ENCODE data around the gene UBALD1. TPM values are rescaled to one million over a fixed set of nuclear protein-coding genes. Genes with fewer than 3 reads are reported as not detected.

UBALD1 gene
- total RNA-seq, 3 donors from 2014 or later (not counting 1 experiment from before 2014, with no cell fraction given) = 40.8 to 54.4 (median 53.6) TPM

DNA sequence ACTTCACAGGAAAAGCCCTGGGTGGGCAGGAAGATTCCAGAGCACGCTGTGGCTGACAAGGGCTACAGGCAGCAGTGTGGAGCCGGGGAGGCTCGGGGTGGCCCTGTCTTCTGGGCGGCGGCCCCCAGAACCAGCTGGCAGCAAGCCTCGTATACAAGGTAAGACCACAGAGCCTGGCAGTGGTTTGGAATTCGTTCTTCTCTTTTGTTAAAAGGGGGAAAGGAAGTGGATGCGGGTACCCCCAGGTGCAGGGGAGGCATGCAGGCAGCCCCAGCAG lies 6.0 kb downstream of the UBALD1 start:
- Histone ChIP-seq H3K36me3 (ENCODE audit: control insufficient read depth, insufficient read depth, low read length) (peaks cover 8% of the 10 kb centered on the region), H3K9me3 (ENCODE audit: control insufficient read depth, insufficient read depth, low read length) (no peaks in the 10 kb centered on the region), H3K27me3 (ENCODE audit: control insufficient read depth, insufficient read depth, low read length) (no peaks in the 10 kb centered on the region), H3K4me3 (ENCODE audit: low read length) (no peak overlapping the region), H3K27ac (ENCODE audit: low read length) (no peak overlapping the region), H3K4me1 (ENCODE audit: control insufficient read depth, insufficient read depth, low read length) (peaks cover 15% of the 10 kb centered on the region)
- 79% methylated on average over 8 of the region's 8 CpGs for WGBS (ENCODE audit: insufficient coverage)
- no peak for DNase-seq
- Mint-ChIP-seq H3K27ac (no peak overlapping the region), H3K4me1 (peaks cover 0 to 11% of the 10 kb centered on the region in 2 donors), H3K4me3 (no peak overlapping the region), H3K36me3 (no peaks in the 10 kb centered on the region), H3K27me3 (ENCODE audit: low read depth in 2 of 2) (no peaks in the 10 kb centered on the region), H3K9me3 (no peaks in the 10 kb centered on the region)
- no peak for ATAC-seq
- TF ChIP-seq, protein P1, sequence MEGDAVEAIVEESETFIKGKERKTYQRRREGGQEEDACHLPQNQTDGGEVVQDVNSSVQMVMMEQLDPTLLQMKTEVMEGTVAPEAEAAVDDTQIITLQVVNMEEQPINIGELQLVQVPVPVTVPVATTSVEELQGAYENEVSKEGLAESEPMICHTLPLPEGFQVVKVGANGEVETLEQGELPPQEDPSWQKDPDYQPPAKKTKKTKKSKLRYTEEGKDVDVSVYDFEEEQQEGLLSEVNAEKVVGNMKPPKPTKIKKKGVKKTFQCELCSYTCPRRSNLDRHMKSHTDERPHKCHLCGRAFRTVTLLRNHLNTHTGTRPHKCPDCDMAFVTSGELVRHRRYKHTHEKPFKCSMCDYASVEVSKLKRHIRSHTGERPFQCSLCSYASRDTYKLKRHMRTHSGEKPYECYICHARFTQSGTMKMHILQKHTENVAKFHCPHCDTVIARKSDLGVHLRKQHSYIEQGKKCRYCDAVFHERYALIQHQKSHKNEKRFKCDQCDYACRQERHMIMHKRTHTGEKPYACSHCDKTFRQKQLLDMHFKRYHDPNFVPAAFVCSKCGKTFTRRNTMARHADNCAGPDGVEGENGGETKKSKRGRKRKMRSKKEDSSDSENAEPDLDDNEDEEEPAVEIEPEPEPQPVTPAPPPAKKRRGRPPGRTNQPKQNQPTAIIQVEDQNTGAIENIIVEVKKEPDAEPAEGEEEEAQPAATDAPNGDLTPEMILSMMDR (IDR thresholded peaks at IDR 0.05) = no peak
- intact Hi-C loops (cut with micrococcal nuclease) = no loop called here

DNA sequence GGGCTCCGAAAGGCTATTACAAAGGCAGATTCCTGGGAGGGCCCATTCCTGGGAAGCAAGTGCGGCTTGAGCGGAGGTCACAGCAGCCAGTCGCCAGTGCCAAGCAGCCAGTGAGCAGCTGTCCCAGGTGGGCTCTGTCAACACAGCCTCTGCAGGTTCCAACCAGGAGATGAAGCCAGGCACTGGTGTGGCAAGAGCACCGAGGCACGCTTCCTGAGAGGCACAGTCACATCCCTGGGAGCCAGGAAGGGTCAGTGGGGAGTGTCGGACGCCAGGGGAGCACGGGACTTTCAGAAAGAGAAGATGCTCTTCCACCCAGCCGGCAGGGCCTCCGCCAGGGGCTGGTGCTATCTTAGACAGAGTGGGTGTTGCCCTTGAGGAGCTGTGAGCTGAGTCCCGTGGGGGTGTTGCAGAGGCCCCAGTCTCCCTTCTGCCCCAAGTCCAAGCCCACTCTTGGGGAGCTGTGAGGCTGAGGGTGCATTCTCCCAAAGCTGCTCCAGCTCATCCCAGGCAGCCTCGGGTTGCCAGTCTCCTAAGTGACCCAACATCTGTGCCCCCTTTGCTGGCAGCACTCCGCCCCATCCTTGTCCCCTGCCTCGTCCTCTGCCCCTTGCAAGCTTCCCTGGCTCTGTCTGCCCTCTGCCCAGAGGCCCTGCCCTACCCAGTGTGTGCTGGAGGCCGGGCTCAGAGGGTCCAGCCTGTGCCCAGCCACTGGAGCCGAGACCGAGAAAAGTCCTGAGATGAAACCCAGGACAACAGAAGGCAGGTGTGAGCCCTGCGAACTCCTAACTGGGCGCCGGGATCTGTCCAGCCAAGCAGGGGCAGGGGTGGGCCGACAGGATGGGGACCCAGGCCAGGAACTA lies 6.6 kb downstream of the UBALD1 start:
- ATAC-seq = no peak
- Histone ChIP-seq H3K4me3 (ENCODE audit: low read length) (no peak overlapping the region), H3K27me3 (ENCODE audit: control insufficient read depth, insufficient read depth, low read length) (no peaks in the 10 kb centered on the region), H3K9me3 (ENCODE audit: control insufficient read depth, insufficient read depth, low read length) (no peaks in the 10 kb centered on the region), H3K36me3 (ENCODE audit: control insufficient read depth, insufficient read depth, low read length) (peaks cover 8% of the 10 kb centered on the region), H3K4me1 (ENCODE audit: control insufficient read depth, insufficient read depth, low read length) (peaks cover 9% of the 10 kb centered on the region), H3K27ac (ENCODE audit: low read length) (no peak overlapping the region)
- intact Hi-C loops (cut with micrococcal nuclease) = no loop called here
- TF ChIP-seq, protein P1 (IDR thresholded peaks at IDR 0.05) = no peak
- H3K9me3 Mint-ChIP-seq = no peaks in the 10 kb centered on the region
- no peaks in the 10 kb centered on the region for H3K36me3 Mint-ChIP-seq
- H3K4me1 Mint-ChIP-seq = peaks cover 0 to 11% of the 10 kb centered on the region in 2 donors
- H3K27me3 Mint-ChIP-seq (ENCODE audit: low read depth in 2 of 2) = no peaks in the 10 kb centered on the region
- WGBS (ENCODE audit: insufficient coverage) = 96% methylated on average over 22 of the region's 22 CpGs
- DNase-seq = no peak
- H3K4me3 Mint-ChIP-seq = no peak overlapping the region
- no peak overlapping the region for H3K27ac Mint-ChIP-seq

DNA sequence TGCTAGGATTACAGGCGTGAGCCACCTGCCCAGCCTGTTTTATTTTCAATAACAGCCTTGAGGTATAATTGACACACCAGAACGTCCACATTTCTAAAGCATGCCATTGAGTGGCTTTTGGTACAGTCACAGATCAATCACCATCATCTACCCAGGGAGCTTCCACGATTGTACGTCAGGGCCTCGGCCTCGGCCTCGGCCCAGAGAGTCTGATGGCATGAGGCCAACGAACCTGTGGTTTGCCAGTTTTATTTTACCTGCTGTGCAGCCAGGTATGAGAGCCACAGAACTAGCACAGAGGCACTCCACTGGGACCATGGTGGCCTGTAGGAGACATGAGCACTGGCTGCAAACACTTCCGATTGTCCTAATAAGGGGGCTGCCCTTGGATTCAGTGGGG lies 8.3 kb downstream of the UBALD1 start:
- no peaks in the 10 kb centered on the region for H3K9me3 Mint-ChIP-seq
- ATAC-seq = no peak
- intact Hi-C loops (cut with micrococcal nuclease) = no loop called here
- Histone ChIP-seq H3K27ac (ENCODE audit: low read length) (no peak overlapping the region), H3K9me3 (ENCODE audit: control insufficient read depth, insufficient read depth, low read length) (no peaks in the 10 kb centered on the region), H3K4me1 (ENCODE audit: control insufficient read depth, insufficient read depth, low read length) (no peaks in the 10 kb centered on the region), H3K4me3 (ENCODE audit: low read length) (no peak overlapping the region), H3K36me3 (ENCODE audit: control insufficient read depth, insufficient read depth, low read length) (peaks cover 8% of the 10 kb centered on the region), H3K27me3 (ENCODE audit: control insufficient read depth, insufficient read depth, low read length) (no peaks in the 10 kb centered on the region)
- no peak for DNase-seq
- no peak overlapping the region for H3K27ac Mint-ChIP-seq
- H3K4me1 Mint-ChIP-seq = peaks cover 0 to 8% of the 10 kb centered on the region in 2 donors
- H3K4me3 Mint-ChIP-seq = no peak overlapping the region
- TF ChIP-seq, protein P1 (IDR thresholded peaks at IDR 0.05) = no peak
- no peaks in the 10 kb centered on the region for H3K36me3 Mint-ChIP-seq
- WGBS (ENCODE audit: insufficient coverage) = 89% methylated on average over 9 of the region's 9 CpGs
- peaks cover 0 to 3% of the 10 kb centered on the region in 2 donors for H3K27me3 Mint-ChIP-seq (ENCODE audit: low read depth in 2 of 2)

DNA sequence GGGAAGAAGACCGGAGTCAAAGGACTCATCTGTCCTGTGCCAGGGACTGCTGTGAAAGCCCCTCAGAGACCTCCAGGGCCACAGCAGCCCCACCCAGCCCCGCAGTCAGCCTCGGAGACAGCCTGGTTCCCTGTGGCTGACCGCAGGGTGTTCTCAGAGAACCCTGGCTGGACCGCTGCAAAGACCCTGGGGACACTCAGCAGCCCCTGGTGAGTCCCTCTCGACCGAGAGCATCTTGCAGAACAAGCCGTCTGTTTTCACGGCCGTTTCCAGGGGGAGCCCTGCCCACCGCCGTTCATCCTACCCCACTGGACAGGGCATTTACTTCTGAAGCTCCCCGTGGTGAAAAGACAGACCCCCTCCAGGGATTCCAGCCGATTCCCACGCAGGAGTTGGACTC lies 10.3 kb downstream of the UBALD1 start:
- Histone ChIP-seq H3K27me3 (ENCODE audit: control insufficient read depth, insufficient read depth, low read length) (no peaks in the 10 kb centered on the region), H3K36me3 (ENCODE audit: control insufficient read depth, insufficient read depth, low read length) (peaks cover 6% of the 10 kb centered on the region), H3K4me1 (ENCODE audit: control insufficient read depth, insufficient read depth, low read length) (no peaks in the 10 kb centered on the region), H3K4me3 (ENCODE audit: low read length) (no peak overlapping the region), H3K27ac (ENCODE audit: low read length) (no peak overlapping the region), H3K9me3 (ENCODE audit: control insufficient read depth, insufficient read depth, low read length) (no peaks in the 10 kb centered on the region)
- Mint-ChIP-seq H3K27me3 (ENCODE audit: low read depth in 2 of 2) (peaks cover 0 to 3% of the 10 kb centered on the region in 2 donors), H3K27ac (no peak overlapping the region), H3K4me3 (no peak overlapping the region), H3K36me3 (no peaks in the 10 kb centered on the region), H3K9me3 (no peaks in the 10 kb centered on the region), H3K4me1 (no peaks in the 10 kb centered on the region)
- TF ChIP-seq, protein P1 (IDR thresholded peaks at IDR 0.05) = no peak
- 88% methylated on average over 15 of the region's 15 CpGs for WGBS (ENCODE audit: insufficient coverage)
- no peak for DNase-seq
- ATAC-seq = no peak
- intact Hi-C loops (cut with micrococcal nuclease) = no loop called here

Data from natural killer cell (primary cell).